Measurements from ENCODE around the gene AUTS2.

The AUTS2 gene

GRCh38 chr7:69612981-69613380, 14.7 kb downstream of the AUTS2 start:
- H3K4me3 ChIP-seq (ENCODE audit: low read depth, low read length): no peak overlapping the region
- DNase-seq (ENCODE audit: low read depth): no peak
- no peak for TF ChIP-seq CTCF (IDR thresholded peaks at IDR 0.05; ENCODE audit: low read depth, low read length, missing control alignments)

GRCh38 chr7:69613846-69614245, 15.6 kb downstream of the AUTS2 start:
- TF ChIP-seq CTCF (IDR thresholded peaks at IDR 0.05; ENCODE audit: low read depth, low read length, missing control alignments): no peak
- no peak for DNase-seq (ENCODE audit: low read depth)
- no peak overlapping the region for H3K4me3 ChIP-seq (ENCODE audit: low read depth, low read length)

- H3K4me3 ChIP-seq (ENCODE audit: low read depth, low read length): no peak overlapping the region
- no peak for DNase-seq (ENCODE audit: low read depth)
- no peak for TF ChIP-seq CTCF (IDR thresholded peaks at IDR 0.05; ENCODE audit: low read depth, low read length, missing control alignments)
Observed at GRCh38 chr7:69615685-69616084, 17.4 kb downstream of the AUTS2 start.

- no peak for DNase-seq (ENCODE audit: low read depth)
- no peak overlapping the region for H3K4me3 ChIP-seq (ENCODE audit: low read depth, low read length)
- TF ChIP-seq CTCF (IDR thresholded peaks at IDR 0.05; ENCODE audit: low read depth, low read length, missing control alignments): no peak
Observed at GRCh38 chr7:69617364-69617763, 19.1 kb downstream of the AUTS2 start.

GRCh38 chr7:69619054-69619453, 20.8 kb downstream of the AUTS2 start:
- no peak for TF ChIP-seq CTCF (IDR thresholded peaks at IDR 0.05; ENCODE audit: low read depth, low read length, missing control alignments)
- H3K4me3 ChIP-seq (ENCODE audit: low read depth, low read length): no peak overlapping the region
- no peak for DNase-seq (ENCODE audit: low read depth)

GRCh38 chr7:69619635-69620034, 21.4 kb downstream of the AUTS2 start:
- no peak for DNase-seq (ENCODE audit: low read depth)
- no peak for TF ChIP-seq CTCF (IDR thresholded peaks at IDR 0.05; ENCODE audit: low read depth, low read length, missing control alignments)
- H3K4me3 ChIP-seq (ENCODE audit: low read depth, low read length): no peak overlapping the region

GRCh38 chr7:69620063-69620462, 21.8 kb downstream of the AUTS2 start:
- TF ChIP-seq CTCF (IDR thresholded peaks at IDR 0.05; ENCODE audit: low read depth, low read length, missing control alignments): no peak
- DNase-seq (ENCODE audit: low read depth): no peak
- H3K4me3 ChIP-seq (ENCODE audit: low read depth, low read length): no peak overlapping the region

Data from GM12864 (cell line).